Retinal pigment epithelial cell (primary cell): ENCODE measurements around the gene TMEM135.

ENCODE experiments used
- DNase-seq: peaks from one replicate; pipeline ENCODE4 v3.0.0-alpha.2; 2010; ENCODE audit warnings: low read depth
- H3K4me3 ChIP-seq: 2 replicates; pipeline ENCODE4 v1.5.1; 2011; ENCODE audit warnings: mild to moderate bottlenecking, low read length, control low read depth, moderate library complexity
- TF ChIP-seq, protein P1 (sequence below): conservative IDR thresholded peaks from 2 replicates; pipeline ENCODE4 v1.5.1; 2011; ENCODE audit warnings: low read depth, low read length, control low read depth, inconsistent platforms

The TMEM135 gene

DNA sequence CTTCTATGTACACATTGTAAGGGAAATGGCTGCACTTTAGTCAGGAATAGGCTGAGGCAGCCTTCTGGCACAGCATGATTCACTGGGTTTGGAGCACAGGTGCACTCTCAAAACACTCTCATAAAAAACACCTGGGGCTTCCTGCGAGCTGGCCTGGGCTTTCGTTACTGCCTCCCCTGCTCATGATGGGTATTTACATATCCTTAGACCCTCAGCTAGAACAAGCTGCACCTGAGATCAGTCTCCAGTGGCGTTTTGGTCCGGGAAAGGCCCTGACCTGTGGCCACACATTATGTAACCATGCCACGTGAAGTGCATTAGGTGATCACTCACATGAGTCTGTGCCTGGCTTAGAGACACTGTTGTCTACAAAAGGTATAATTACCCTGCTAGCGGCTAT lies 321.7 kb downstream of the TMEM135 start:
- TF ChIP-seq, protein P1, sequence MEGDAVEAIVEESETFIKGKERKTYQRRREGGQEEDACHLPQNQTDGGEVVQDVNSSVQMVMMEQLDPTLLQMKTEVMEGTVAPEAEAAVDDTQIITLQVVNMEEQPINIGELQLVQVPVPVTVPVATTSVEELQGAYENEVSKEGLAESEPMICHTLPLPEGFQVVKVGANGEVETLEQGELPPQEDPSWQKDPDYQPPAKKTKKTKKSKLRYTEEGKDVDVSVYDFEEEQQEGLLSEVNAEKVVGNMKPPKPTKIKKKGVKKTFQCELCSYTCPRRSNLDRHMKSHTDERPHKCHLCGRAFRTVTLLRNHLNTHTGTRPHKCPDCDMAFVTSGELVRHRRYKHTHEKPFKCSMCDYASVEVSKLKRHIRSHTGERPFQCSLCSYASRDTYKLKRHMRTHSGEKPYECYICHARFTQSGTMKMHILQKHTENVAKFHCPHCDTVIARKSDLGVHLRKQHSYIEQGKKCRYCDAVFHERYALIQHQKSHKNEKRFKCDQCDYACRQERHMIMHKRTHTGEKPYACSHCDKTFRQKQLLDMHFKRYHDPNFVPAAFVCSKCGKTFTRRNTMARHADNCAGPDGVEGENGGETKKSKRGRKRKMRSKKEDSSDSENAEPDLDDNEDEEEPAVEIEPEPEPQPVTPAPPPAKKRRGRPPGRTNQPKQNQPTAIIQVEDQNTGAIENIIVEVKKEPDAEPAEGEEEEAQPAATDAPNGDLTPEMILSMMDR = no peak
- no peak overlapping the region for H3K4me3 ChIP-seq
- DNase-seq = no peak

DNA sequence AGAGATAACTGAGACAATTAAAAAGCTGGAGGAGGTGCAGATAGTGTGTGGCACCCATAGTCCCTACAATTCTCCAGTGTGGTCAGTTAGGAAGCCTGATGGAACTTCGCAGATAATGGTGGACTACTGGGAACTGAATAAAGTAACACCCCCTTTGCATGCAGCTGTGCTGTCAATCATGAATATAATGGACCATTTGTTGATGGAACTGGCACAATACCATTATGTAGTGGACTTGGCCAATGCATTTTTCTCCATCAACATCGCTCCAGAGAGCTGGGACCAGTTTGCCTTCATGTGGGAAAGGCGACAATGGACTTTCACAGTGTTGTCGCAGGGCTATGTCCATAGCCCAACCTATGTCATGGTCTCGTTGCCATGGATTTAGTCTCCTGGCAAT lies 324.2 kb downstream of the TMEM135 start:
- DNase-seq = no peak
- TF ChIP-seq, protein P1 = no peak

DNA sequence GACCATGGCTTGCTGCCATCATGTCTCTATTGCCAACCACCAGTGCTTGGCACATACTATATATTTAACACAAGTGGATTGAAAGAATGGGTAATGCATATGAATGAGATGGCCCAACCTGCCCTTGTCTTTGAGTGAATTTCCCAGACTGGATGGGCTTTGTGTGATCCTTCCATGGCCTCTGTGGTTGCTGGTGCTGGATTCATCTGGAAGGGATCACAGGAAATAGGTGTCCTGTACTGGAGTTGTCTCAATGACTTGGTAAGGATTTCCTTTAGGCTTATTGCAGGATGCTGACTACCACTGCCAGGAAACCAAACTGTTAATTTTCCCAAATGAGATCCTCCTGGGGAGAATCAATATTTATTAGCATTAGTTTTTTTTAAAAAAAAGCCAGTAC lies 328.6 kb downstream of the TMEM135 start:
- DNase-seq = no peak
- no peak overlapping the region for H3K4me3 ChIP-seq
- TF ChIP-seq, protein P1 = no peak

More for the DNA sequence above, 324.2 kb downstream of the TMEM135 start:
- H3K4me3 ChIP-seq = no peak overlapping the region

DNA sequence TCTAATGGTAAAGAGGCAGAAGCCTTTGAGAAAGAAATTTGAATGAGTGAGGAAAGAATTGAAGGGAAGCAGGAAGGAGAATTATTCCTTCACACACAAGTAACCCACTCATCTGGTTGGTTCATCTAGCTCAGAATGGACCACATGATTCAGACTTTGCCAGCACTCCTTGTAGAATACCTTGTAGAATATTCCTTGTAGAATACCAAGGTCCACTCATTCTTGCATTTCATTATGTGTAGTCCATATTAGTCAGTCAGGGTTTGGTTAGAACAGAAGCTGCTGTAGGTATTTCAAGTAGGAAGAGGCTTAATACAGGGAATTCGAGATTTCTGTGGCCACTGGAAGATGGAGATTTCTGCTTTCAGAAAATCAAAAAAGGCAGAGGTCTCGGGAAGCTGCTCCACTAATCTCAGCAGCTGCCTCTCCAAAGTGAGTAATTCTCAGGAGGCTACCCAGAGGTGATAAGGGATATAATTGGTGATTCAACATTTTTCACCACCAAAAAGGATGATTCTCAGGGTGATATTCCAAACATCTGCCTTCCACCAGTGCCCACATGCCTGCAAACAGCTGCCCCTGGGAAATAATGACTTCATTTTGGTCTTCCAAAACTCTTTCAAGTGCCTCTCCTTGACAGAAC lies 329.1 kb downstream of the TMEM135 start:
- TF ChIP-seq, protein P1 = no peak
- no peak overlapping the region for H3K4me3 ChIP-seq
- no peak for DNase-seq

DNA sequence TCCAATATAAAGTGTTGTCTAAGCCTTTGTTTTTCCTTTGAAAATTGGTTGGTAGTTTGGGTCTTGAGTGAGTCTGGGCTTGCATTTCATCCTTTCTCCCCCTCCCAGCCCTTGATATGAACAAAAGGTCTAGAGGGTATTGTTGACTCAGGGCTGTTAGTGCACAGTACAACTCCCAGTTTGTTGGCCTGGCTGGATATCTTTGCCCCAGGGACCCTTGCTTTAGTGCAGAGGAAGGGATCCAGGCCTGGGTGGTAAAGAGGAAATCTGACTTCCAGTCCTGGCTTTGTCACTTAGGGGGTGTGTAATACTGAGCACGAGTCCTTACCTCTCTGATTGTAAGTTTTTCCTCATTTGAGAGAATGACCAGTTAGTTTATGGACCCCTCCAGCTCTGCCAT lies 330.4 kb downstream of the TMEM135 start:
- TF ChIP-seq, protein P1 = no peak
- no peak for DNase-seq
- no peak overlapping the region for H3K4me3 ChIP-seq

DNA sequence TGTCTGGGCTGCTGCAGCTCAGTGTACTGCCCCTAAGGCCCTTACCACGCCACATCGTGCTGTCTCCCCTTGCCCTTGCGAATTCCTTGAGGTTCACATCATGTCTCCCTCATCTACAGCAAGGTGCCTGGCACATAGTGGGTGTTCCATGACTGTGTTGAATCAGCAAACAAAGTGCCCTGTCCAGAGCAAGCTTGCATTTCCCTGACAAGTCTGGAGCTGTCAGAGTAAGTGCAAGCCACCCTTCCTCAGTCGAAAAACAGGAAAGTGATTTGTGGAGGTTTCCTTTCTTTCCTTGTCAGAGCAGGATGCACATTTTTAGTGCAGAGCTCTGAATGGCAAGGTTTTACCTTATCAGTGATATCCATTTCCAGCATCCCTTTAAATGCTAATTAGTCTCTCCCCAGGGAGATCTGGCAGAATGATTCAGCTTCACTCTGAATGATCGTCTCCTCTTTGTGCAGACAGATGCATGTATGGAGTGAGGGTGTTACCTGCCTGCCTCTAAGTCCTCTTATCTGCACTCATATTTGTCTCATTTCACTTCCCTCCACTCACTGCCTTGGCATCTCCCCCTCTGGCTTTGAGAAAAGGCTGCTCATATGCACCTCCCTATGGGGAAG lies 331.2 kb downstream of the TMEM135 start:
- no peak for DNase-seq
- TF ChIP-seq, protein P1 = no peak
- H3K4me3 ChIP-seq = no peak overlapping the region

DNA sequence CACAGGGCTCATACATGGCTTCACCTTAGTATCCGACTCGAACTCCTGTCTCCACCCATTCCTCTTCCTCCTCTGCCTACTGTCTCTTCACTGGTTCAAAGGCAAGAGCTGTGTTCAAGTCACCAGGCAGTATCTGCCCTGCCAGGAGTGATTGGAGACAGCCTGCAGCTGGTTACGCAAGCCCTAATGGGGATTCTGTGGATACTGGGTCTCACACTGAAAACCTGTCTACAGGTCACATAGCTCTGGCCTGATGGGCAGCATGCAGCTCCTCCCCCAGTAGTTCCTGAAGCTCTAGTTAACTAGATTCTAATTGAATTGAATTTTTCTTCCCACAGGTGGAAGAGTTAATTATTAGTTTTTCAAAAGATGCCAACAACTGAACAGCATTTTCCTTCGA lies 332.2 kb downstream of the TMEM135 start:
- TF ChIP-seq, protein P1 = no peak
- DNase-seq = no peak
- no peak overlapping the region for H3K4me3 ChIP-seq
